ENCODE measurements around the gene PPP3R2. TPM values are rescaled to one million over a fixed set of nuclear protein-coding genes. Genes with fewer than 3 reads are reported as not detected.

Gene PPP3R2
- total RNA-seq: not detected in 2 replicates

- intact Hi-C loops (cut with micrococcal nuclease): no loop called here
Measured at GRCh38 chr9:101594796-101595195, at the start of gene PPP3R2. Gene PPP3R2, minus strand, starts transcription at chr9:101594969. Its CDS starts 48 bp downstream, at chr9:101594921.

- intact Hi-C loops (cut with micrococcal nuclease): no loop called here
Measured at GRCh38 chr9:101639785-101640665, 45.3 kb upstream of the PPP3R2 start.

GRCh38 chr9:101639311-101639710 is 44.5 kb upstream of the PPP3R2 start:
- intact Hi-C loops (cut with micrococcal nuclease): no loop called here

GRCh38 chr9:101636247-101636646 is 41.5 kb upstream of the PPP3R2 start:
- intact Hi-C loops (cut with micrococcal nuclease): no loop called here

GRCh38 chr9:101635473-101635872 is 40.7 kb upstream of the PPP3R2 start:
- intact Hi-C loops (cut with micrococcal nuclease): no loop called here

- intact Hi-C loops (cut with micrococcal nuclease): no loop called here
Measured at GRCh38 chr9:101634741-101635409, 40.1 kb upstream of the PPP3R2 start.

- intact Hi-C loops (cut with micrococcal nuclease): no loop called here
Measured at GRCh38 chr9:101632611-101633010, 37.8 kb upstream of the PPP3R2 start.

GRCh38 chr9:101631892-101632291 is 37.1 kb upstream of the PPP3R2 start:
- intact Hi-C loops (cut with micrococcal nuclease): no loop called here

- intact Hi-C loops (cut with micrococcal nuclease): no loop called here
Measured at GRCh38 chr9:101629636-101630035, 34.9 kb upstream of the PPP3R2 start.

- intact Hi-C loops (cut with micrococcal nuclease): no loop called here
Measured at GRCh38 chr9:101628173-101628572, 33.4 kb upstream of the PPP3R2 start.

GRCh38 chr9:101626295-101626694 is 31.5 kb upstream of the PPP3R2 start:
- intact Hi-C loops (cut with micrococcal nuclease): no loop called here

- intact Hi-C loops (cut with micrococcal nuclease): no loop called here
Measured at GRCh38 chr9:101625876-101626275, 31.1 kb upstream of the PPP3R2 start.

GRCh38 chr9:101620452-101620851 is 25.7 kb upstream of the PPP3R2 start:
- intact Hi-C loops (cut with micrococcal nuclease): no loop called here

GRCh38 chr9:101618698-101619097 is 23.9 kb upstream of the PPP3R2 start:
- intact Hi-C loops (cut with micrococcal nuclease): no loop called here

GRCh38 chr9:101605547-101605946 is 10.8 kb upstream of the PPP3R2 start:
- intact Hi-C loops (cut with micrococcal nuclease): no loop called here

GRCh38 chr9:101604296-101604695 is 9.5 kb upstream of the PPP3R2 start:
- intact Hi-C loops (cut with micrococcal nuclease): no loop called here

GRCh38 chr9:101601904-101602765 is 7.4 kb upstream of the PPP3R2 start:
- intact Hi-C loops (cut with micrococcal nuclease): loop anchor here (2.0 kb wide), 1 partner anchor 127 kb away; no protein-coding TSS in a partner anchor

GRCh38 chr9:101593345-101593744 is 1.4 kb downstream of the PPP3R2 start:
- intact Hi-C loops (cut with micrococcal nuclease): no loop called here

GRCh38 chr9:101592788-101593187 is 2.0 kb downstream of the PPP3R2 start:
- intact Hi-C loops (cut with micrococcal nuclease): no loop called here

- intact Hi-C loops (cut with micrococcal nuclease): no loop called here
Measured at GRCh38 chr9:101591787-101592446, 2.9 kb downstream of the PPP3R2 start.

- intact Hi-C loops (cut with micrococcal nuclease): no loop called here
Measured at GRCh38 chr9:101590901-101591300, 3.9 kb downstream of the PPP3R2 start.
